ENCODE data around the gene NCAM2. TPM values are rescaled to one million over a fixed set of nuclear protein-coding genes. Genes with fewer than 3 reads are reported as not detected.

Gene NCAM2
- total and polyA plus RNA-seq, 7 donors: 0.14 to 2.4 (median 0.62) TPM

GRCh38 chr21:21262048-21262447, 263.8 kb downstream of the NCAM2 start:
- no peak overlapping the region for H3K4me3 ChIP-seq
- ATAC-seq (no peak), DNase-seq (no peak)
- intact Hi-C loops (cut with DNase I): no loop called here
- H3K27me3 ChIP-seq (ENCODE audit: insufficient read depth in 3 of 3, low read length in 2 of 3): no peaks in the 10 kb centered on the region
- TF ChIP-seq CTCF (IDR thresholded peaks at IDR 0.05): no peak
- H3K4me1 ChIP-seq: no peaks in the 10 kb centered on the region
- no peaks in the 10 kb centered on the region for H3K9me3 ChIP-seq
- no peak overlapping the region for H3K27ac ChIP-seq
- 25 to 43% (median 42%) methylated on average over 1 of the region's 1 CpG for WGBS, 3 donors
- no peaks in the 10 kb centered on the region for H3K36me3 ChIP-seq (ENCODE audit: insufficient read depth in 1 of 2, low read depth in 1 of 2)

DNA sequence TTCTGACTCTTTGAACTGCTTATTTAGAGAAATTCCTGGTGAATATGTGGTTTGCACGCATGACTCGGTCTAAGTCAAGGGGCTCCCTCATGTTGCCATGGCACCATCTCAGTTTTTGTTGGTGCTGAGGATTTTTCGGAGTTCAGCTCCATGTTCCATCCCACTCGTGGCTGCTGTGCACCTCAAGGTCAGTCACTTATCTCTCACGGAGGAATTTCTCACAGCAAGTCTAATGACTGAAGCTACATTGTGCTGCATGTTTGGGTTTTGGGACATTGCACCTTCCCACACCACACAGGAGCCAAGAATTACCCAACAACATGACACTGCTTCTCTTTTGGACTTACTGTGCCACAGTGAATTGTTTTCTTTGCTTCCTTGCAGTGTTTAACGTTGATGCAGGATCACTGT, 269.9 kb downstream of the NCAM2 start:
- WGBS, 3 donors: 65 to 74% (median 71%) methylated on average over 6 of the region's 6 CpGs
- H3K27ac ChIP-seq: no peak overlapping the region
- no peaks in the 10 kb centered on the region for H3K9me3 ChIP-seq
- H3K4me1 ChIP-seq: no peaks in the 10 kb centered on the region
- ATAC-seq (no peak), DNase-seq (no peak)
- intact Hi-C loops (cut with DNase I): no loop called here
- no peaks in the 10 kb centered on the region for H3K27me3 ChIP-seq (ENCODE audit: insufficient read depth in 3 of 3, low read length in 2 of 3)
- H3K4me3 ChIP-seq: no peak overlapping the region
- H3K36me3 ChIP-seq (ENCODE audit: insufficient read depth in 1 of 2, low read depth in 1 of 2): no peaks in the 10 kb centered on the region
- TF ChIP-seq CTCF (IDR thresholded peaks at IDR 0.05): no peak

- intact Hi-C loops (cut with DNase I): no loop called here
- DNase-seq (no peak), ATAC-seq (no peak)
- H3K4me3 ChIP-seq: no peak overlapping the region
- no peaks in the 10 kb centered on the region for H3K4me1 ChIP-seq
- H3K27me3 ChIP-seq (ENCODE audit: insufficient read depth in 3 of 3, low read length in 2 of 3): no peaks in the 10 kb centered on the region
- TF ChIP-seq CTCF (IDR thresholded peaks at IDR 0.05): no peak
- no peaks in the 10 kb centered on the region for H3K9me3 ChIP-seq
- H3K36me3 ChIP-seq (ENCODE audit: insufficient read depth in 1 of 2, low read depth in 1 of 2): no peaks in the 10 kb centered on the region
- no peak overlapping the region for H3K27ac ChIP-seq
Observed at GRCh38 chr21:21268885-21269284, 270.7 kb downstream of the NCAM2 start.

- no peaks in the 10 kb centered on the region for H3K36me3 ChIP-seq (ENCODE audit: insufficient read depth in 1 of 2, low read depth in 1 of 2)
- H3K27me3 ChIP-seq (ENCODE audit: insufficient read depth in 3 of 3, low read length in 2 of 3): no peaks in the 10 kb centered on the region
- H3K27ac ChIP-seq: no peak overlapping the region
- TF ChIP-seq CTCF (IDR thresholded peaks at IDR 0.05): no peak
- WGBS, 3 donors: 84 to 89% (median 86%) methylated on average over 13 of the region's 13 CpGs
- no peak overlapping the region for H3K4me3 ChIP-seq
- no peak for ATAC-seq
- intact Hi-C loops (cut with DNase I): no loop called here
- H3K9me3 ChIP-seq: no peaks in the 10 kb centered on the region
- no peaks in the 10 kb centered on the region for H3K4me1 ChIP-seq
- DNase-seq: no peak
Observed at GRCh38 chr21:21279193-21279901, 281.1 kb downstream of the NCAM2 start.

DNA sequence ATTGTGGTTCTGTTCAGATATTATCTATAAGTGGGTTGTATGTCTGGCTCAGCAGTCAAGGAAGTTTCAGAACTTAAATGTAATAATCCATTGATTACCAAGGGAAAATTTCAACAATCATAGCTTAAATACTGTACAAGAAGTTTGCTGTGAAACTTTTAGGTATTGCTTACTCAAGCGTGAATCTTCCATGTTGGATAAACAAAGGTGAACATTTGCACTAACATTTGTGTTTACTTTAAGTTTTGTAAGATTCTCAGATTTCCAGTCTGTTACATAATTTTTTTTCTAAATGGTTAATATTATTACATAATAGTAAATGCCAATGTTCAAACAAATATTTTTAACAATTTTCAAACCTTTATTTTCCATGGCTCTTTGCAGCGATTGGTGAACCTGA, 285.6 kb downstream of the NCAM2 start:
- intact Hi-C loops (cut with DNase I): no loop called here
- no peak for ATAC-seq

More for the DNA sequence above, 285.6 kb downstream of the NCAM2 start:
- Histone ChIP-seq H3K27me3 (ENCODE audit: insufficient read depth in 3 of 3, low read length in 2 of 3) (no peaks in the 10 kb centered on the region), H3K4me3 (no peak overlapping the region), H3K9me3 (no peaks in the 10 kb centered on the region), H3K27ac (no peak overlapping the region), H3K4me1 (no peaks in the 10 kb centered on the region), H3K36me3 (ENCODE audit: insufficient read depth in 1 of 2, low read depth in 1 of 2) (no peaks in the 10 kb centered on the region)
- TF ChIP-seq CTCF (IDR thresholded peaks at IDR 0.05): no peak
- WGBS, 3 donors: 90 to 97% (median 95%) methylated on average over 2 of the region's 2 CpGs
- no peak for DNase-seq
